K562 (cell line): ENCODE results near the gene EYA3. TPM values are rescaled to one million over a fixed set of nuclear protein-coding genes. Genes with fewer than 3 reads are reported as not detected.
A peak's percentile ranks its signal among the peaks of the same experiment; 100 is the strongest.

Source experiments
- ELF4 ChIP-seq: fragments of 450-650 bp; formaldehyde crosslinking; IDR thresholded peaks from 2 replicates; pipeline ENCODE4 v1.4.0; 2022; ENCODE audit warnings: missing genetic modification characterization
- EP400 ChIP-seq: fragments of 450-650 bp; IDR thresholded peaks from 2 replicates; pipeline ENCODE4 v1.6.1; 2017; ENCODE audit warnings: antibody characterized with exemption, mild to moderate bottlenecking, moderate library complexity
- RBFOX2 ChIP-seq: fragments of 200-400 bp; formaldehyde crosslinking; IDR thresholded peaks from 2 replicates; pipeline ENCODE4 v1.6.1; 2017; ENCODE audit warnings: low read depth, mild to moderate bottlenecking, low read length, moderate library complexity
- ZNF76 ChIP-seq: fragments of 250-450 bp; sonication (Bioruptor Pico); IDR thresholded peaks from 2 replicates; pipeline ENCODE4 v1.4.0; 2020; ENCODE audit warnings: mild to moderate bottlenecking, moderate library complexity, borderline replicate concordance
- ZNF764 ChIP-seq: fragments of 250-450 bp; sonication (Bioruptor Pico); IDR thresholded peaks from 2 replicates; pipeline ENCODE4 v1.4.0; 2020; ENCODE audit warnings: low read depth, mild to moderate bottlenecking, moderate library complexity
- polyA plus RNA-seq, 8 experiments: library from polyadenylated mRNA; depleted of rRNA in 4 of 8; stranded (reverse) in 5 of 8; unstranded in 3 of 8; fragments of >200 nt; fragmentation: Nextera tagmentation in 2 of 8; fragmentation: Illumina TruSeq in 1 of 8; extraction: Ambion mirVana in 2 of 8; extraction: Trizol in 1 of 8; gene quantifications; 2 replicates each; pipeline versions ENCODE4 v1.2.1 to v1.2.3, GENCODE V29; 2011 to 2014; ENCODE audit warnings: inconsistent platforms in 1 of 8, missing spikeins in 1 of 8
- total RNA-seq, 7 experiments: library from RNA; depleted of rRNA in 6 of 7; stranded (reverse); fragments of >200 nt in 6 of 7; fragmentation: Illumina TruSeq in 2 of 7; extraction: Trizol in 2 of 7; gene quantifications; 2 replicates each; pipeline versions ENCODE4 v1.2.1 to v1.2.3, GENCODE V29; 2011 to 2021; ENCODE audit warnings: low replicate concordance in 1 of 7
- TF ChIP-seq, protein P1 (sequence below), 2 experiments: fragments of 450-650 bp; IDR thresholded peaks; 2 replicates each; pipeline ENCODE4 v1.6.1; 2016; ENCODE audit warnings: mild to moderate bottlenecking in 2 of 2, borderline replicate concordance in 1 of 2, low read depth in 1 of 2, moderate library complexity in 1 of 2
- TF ChIP-seq, protein P2 (sequence below), 3 experiments: fragments of 200-800 bp in 1 of 3; sonication (Bioruptor generic) in 1 of 3; sonication (generic) in 1 of 3; formaldehyde crosslinking in 1 of 3; IDR thresholded peaks; 2 replicates each; pipeline versions ENCODE4 v1.6.1 to v1.8.0; 2016 to 2022; ENCODE audit warnings: mild to moderate bottlenecking in 2 of 3, missing compliant biosample characterization in 2 of 3, missing genetic modification characterization in 2 of 3, missing genetic modification reagents in 1 of 3

The EYA3 gene
- total and polyA plus RNA-seq, 9 of the 15 experiments (the other 6 are each of a cell fraction or from before 2014, with no cell fraction given): 21.7 to 64.0 (median 43.6) TPM

DNA sequence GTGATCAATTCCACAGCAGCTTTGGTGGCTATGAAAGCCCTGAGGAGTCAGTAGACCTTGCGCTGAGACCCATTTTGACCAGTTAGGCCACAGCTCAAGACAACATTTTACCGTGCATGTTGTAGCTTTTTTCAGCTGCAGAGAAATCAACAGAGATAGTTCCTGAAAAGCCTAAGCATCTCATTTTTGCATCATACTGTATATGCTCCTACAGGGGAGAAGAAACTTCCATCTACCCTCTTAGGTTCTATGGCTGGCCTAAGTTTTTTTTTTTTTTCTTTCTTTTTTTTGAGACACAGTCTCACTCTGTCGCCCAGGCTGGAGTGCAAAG lies 24.8 kb upstream of the EYA3 start (continued):
- TF ChIP-seq EP400 (0 out of 2 replicates have a peak, but pooled peaks have one; percentile 1), RBFOX2 (0 out of 2 replicates have a peak, but pooled peaks have one; percentile 2), ZNF764 (peak; percentile 98), ZNF76 (no peak), ELF4 (CRISPR knock-in tag) (no peak)
- TF ChIP-seq, protein P1, sequence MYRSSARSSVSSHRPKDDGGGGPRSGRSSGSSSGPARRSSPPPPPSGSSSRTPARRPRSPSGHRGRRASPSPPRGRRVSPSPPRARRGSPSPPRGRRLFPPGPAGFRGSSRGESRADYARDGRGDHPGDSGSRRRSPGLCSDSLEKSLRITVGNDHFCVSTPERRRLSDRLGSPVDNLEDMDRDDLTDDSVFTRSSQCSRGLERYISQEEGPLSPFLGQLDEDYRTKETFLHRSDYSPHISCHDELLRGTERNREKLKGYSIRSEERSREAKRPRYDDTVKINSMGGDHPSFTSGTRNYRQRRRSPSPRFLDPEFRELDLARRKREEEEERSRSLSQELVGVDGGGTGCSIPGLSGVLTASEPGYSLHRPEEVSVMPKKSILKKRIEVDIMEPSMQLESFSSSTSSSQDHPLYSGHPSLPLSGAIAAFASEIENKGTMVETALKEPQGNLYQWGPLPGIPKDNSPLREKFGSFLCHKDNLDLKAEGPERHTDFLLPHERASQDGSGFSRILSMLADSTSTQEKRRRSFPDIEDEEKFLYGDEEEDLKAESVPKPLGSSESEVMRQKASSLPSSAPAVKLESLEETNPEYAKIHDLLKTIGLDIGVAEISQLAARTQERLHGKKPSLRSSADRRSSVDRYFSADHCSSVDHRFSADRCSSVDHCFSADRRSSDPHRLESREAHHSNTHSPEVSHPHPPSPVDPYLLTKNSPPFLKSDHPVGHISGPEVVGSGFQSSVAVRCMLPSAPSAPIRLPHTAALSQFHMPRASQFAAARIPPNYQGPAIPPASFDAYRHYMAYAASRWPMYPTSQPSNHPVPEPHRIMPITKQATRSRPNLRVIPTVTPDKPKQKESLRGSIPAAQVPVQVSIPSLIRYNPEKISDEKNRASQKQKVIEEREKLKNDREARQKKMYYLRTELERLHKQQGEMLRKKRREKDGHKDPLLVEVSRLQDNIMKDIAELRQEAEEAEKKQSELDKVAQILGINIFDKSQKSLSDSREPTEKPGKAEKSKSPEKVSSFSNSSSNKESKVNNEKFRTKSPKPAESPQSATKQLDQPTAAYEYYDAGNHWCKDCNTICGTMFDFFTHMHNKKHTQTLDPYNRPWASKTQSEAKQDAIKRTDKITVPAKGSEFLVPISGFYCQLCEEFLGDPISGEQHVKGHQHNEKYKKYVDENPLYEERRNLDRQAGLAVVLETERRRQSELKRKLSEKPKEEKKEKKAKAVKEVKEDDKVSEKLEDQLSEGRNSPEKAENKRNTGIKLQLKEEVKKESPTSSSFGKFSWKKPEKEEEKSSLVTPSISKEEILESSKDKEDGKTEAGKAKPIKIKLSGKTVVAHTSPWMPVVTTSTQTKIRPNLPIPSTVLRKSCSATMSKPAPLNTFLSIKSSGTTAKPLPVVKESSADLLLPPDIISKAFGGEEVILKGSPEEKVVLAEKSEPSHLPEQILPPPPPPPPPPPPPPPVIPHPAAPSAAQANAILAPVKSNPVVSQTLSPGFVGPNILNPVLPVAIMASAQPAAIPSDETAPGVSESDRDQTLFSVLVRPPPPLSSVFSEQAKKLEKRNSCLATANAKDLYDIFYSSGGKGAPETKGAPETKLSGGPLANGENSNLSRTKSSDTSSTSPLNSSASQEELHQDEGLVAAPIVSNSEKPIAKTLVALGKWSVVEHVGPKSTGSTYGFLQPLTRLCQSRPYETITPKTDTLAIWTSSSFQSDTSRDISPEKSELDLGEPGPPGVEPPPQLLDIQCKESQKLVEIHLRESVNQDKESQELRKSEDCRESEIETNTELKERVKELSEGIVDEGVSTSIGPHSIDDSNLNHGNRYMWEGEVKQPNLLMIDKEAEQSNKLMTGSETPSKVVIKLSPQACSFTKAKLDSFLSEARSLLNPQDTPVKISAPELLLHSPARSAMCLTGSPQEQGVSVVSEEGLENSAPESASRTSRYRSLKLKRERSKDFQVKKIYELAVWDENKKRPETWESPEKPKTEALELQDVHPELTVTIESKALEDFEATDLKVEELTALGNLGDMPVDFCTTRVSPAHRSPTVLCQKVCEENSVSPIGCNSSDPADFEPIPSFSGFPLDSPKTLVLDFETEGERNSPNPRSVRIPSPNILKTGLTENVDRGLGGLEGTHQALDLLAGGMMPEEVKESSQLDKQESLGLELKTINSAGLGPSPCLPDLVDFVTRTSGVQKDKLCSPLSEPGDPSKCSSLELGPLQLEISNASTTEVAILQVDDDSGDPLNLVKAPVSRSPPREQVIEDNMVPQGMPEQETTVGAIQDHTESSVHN (IDR thresholded peaks at IDR 0.05; ENCODE audit: borderline replicate concordance in 1 of 2, low read depth in 1 of 2): no peak
- TF ChIP-seq, protein P2, sequence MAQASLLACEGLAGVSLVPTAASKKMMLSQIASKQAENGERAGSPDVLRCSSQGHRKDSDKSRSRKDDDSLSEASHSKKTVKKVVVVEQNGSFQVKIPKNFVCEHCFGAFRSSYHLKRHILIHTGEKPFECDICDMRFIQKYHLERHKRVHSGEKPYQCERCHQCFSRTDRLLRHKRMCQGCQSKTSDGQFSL (CRISPR knock-in tag; IDR thresholded peaks at IDR 0.05): no peak
- TF ChIP-seq, protein P2 (tag; IDR thresholded peaks at IDR 0.05): no peak
